Measurements from ENCODE around the gene SLC25A22. TPM values are rescaled to one million over a fixed set of nuclear protein-coding genes. Genes with fewer than 3 reads are reported as not detected.

Gene SLC25A22
- total and polyA plus RNA-seq, 4 experiments from 2014 or later: 9.4 to 24.1 (median 18.7) TPM

DNA sequence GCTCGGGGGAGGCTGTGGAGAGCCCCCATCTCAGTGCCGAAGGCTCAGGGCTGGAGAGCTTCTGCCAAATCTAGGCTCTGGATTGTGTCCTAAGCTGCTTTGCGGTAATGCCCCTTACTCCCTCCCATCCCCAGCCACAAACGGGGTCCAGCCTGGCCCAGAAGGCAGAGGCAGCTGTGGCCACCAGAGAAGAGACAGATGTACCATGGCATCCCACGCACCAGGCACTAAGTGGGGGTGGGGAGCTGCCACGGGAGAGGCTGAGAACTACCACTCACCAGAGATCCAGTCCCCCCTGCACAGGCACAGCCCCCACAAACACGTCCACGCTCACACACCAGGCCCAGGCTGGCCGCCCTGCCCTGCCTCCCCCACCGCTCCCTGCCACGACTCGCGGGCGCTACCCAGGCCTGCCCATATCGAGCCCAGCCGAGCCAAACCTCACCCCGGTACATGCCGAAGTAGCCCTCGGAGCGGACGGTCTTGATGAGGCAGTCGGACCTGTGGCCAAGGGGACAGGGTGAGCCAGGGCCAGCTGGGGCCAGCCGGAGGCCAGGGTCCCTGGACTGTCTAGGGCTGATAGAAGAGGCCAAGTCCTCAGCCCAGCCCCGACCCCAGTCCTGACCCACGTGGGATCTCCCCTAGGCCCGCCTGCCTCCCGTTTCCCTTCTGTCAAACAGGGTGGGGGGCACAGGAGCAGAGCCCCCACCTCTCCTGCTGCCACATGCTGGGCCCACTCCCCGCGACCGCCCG, 3.9 kb downstream of the SLC25A22 start:
- no peak for DNase-seq
- Histone ChIP-seq H3K27ac (ENCODE audit: low read depth, low read length) (no peak overlapping the region), H3K36me3 (ENCODE audit: insufficient read depth, low read length) (peaks cover 12% of the 10 kb centered on the region), H3K27me3 (ENCODE audit: insufficient read depth, low read length) (peaks cover 4% of the 10 kb centered on the region), H3K9me3 (ENCODE audit: control insufficient read depth in 1 of 2, low read length in 2 of 2) (no peaks in the 10 kb centered on the region), H3K4me1 (ENCODE audit: insufficient read depth, low read length) (peaks cover 36% of the 10 kb centered on the region), H3K4me3 (ENCODE audit: low read length in 2 of 2) (no peak overlapping the region)
- H3K4me1 Mint-ChIP-seq: peaks cover 5 to 19% (median 10%) of the 10 kb centered on the region in 4 donors
- POLR2A ChIA-PET (ENCODE audit: partially characterized antibody): interaction anchor here (1.2 to 1.6 kb wide), 4 partner anchors 9 to 18 kb away, joined by 3 to 5 read pairs (median 4); partner anchors contain the start of gene RPLP2
- CTCF ChIA-PET (ENCODE audit: partially characterized antibody): no interaction called here
- H3K36me3 Mint-ChIP-seq: peaks cover 0 to 13% of the 10 kb centered on the region in 2 donors
- H3K4me3 Mint-ChIP-seq: peak overlapping the region in 4 of 8 donors; percentile 10 to 45 (median 37)
- intact Hi-C loops (cut with micrococcal nuclease): no loop called here
- peaks cover 0 to 1% (median 0%) of the 10 kb centered on the region in 8 donors for H3K9me3 Mint-ChIP-seq
- H3K27ac Mint-ChIP-seq: no peak overlapping the region
- H3K27me3 Mint-ChIP-seq: no peaks in the 10 kb centered on the region

DNA sequence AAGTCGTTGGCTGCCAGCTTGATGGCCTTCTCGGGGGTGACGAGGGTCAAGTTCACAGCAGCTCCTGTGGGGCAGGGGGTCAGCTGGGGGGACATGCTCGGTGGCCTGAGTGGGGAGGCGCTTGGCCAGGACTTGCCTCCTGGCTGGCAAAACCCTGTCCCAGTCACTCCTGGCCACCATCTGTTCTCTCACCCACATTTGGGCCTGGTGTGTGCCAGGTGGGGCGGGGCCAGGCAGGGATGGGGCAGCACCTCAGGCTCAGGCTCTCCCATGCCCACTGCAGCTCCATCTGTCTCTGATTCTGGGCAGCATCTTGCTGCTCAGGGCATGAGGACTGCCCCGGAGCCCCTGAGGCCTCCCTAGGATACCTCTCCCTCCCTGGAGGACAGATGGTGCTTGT, 4.5 kb downstream of the SLC25A22 start:
- no peak overlapping the region for H3K27ac ChIP-seq (ENCODE audit: low read depth, low read length)
- Mint-ChIP-seq H3K36me3 (peaks cover 0 to 13% of the 10 kb centered on the region in 2 donors), H3K4me3 (peak overlapping the region in 3 of 8 donors; percentile 9 to 50 (median 24)), H3K4me1 (peaks cover 5 to 19% (median 10%) of the 10 kb centered on the region in 4 donors), H3K27ac (no peak overlapping the region), H3K9me3 (peaks cover 0 to 1% (median 0%) of the 10 kb centered on the region in 8 donors), H3K27me3 (no peaks in the 10 kb centered on the region)
- H3K36me3 ChIP-seq (ENCODE audit: insufficient read depth, low read length): peaks cover 12% of the 10 kb centered on the region
- ChIA-PET POLR2A (ENCODE audit: partially characterized antibody) (interaction anchor here (1.2 to 1.6 kb wide), 4 partner anchors 10 to 18 kb away, joined by 3 to 5 read pairs (median 4); partner anchors contain the start of gene RPLP2), CTCF (ENCODE audit: partially characterized antibody) (interaction anchor here (1.5 kb wide), 1 partner anchor 10 kb away, joined by 6 read pairs; no protein-coding TSS in a partner anchor)
- H3K9me3 ChIP-seq (ENCODE audit: control insufficient read depth in 1 of 2, low read length in 2 of 2): no peaks in the 10 kb centered on the region
- peaks cover 34% of the 10 kb centered on the region for H3K4me1 ChIP-seq (ENCODE audit: insufficient read depth, low read length)
- peaks cover 4% of the 10 kb centered on the region for H3K27me3 ChIP-seq (ENCODE audit: insufficient read depth, low read length)
- DNase-seq: no peak
- intact Hi-C loops (cut with micrococcal nuclease): no loop called here
- H3K4me3 ChIP-seq (ENCODE audit: low read length in 2 of 2): no peak overlapping the region

DNA sequence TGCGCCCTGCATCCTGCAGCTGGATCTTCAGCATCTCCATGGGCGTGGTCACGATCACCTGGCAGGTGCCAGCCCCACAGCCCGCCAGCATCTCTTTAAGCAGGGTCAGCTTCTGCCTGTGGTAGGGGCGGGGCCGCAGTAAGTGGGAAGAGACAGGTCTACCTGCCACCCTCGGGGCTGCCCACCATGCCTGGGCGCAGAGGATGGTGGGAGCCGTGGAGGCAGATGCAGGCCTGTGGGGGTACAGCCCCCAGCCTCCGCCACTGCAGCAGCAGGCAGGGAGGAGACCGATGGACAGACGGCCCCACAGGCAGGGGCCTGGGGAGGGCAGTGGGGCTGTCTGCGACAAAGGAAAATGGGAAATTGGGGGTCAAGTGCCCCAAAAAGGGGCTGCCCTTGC, 5.2 kb downstream of the SLC25A22 start:
- no peaks in the 10 kb centered on the region for H3K9me3 ChIP-seq (ENCODE audit: control insufficient read depth in 1 of 2, low read length in 2 of 2)
- CTCF ChIA-PET (ENCODE audit: partially characterized antibody): interaction anchor here (1.5 kb wide), 1 partner anchor 10 kb away, joined by 6 read pairs; no protein-coding TSS in a partner anchor
- no peak overlapping the region for H3K27ac ChIP-seq (ENCODE audit: low read depth, low read length)
- no peak for DNase-seq
- H3K27ac Mint-ChIP-seq: no peak overlapping the region
- H3K36me3 Mint-ChIP-seq: peaks cover 0 to 13% of the 10 kb centered on the region in 2 donors
- peaks cover 32% of the 10 kb centered on the region for H3K4me1 ChIP-seq (ENCODE audit: insufficient read depth, low read length)
- peaks cover 4% of the 10 kb centered on the region for H3K27me3 ChIP-seq (ENCODE audit: insufficient read depth, low read length)
- H3K27me3 Mint-ChIP-seq: no peaks in the 10 kb centered on the region
- intact Hi-C loops (cut with micrococcal nuclease): no loop called here
- H3K9me3 Mint-ChIP-seq: peaks cover 0 to 1% (median 0%) of the 10 kb centered on the region in 8 donors
- H3K4me1 Mint-ChIP-seq: peaks cover 5 to 19% (median 10%) of the 10 kb centered on the region in 4 donors
- POLR2A ChIA-PET (ENCODE audit: partially characterized antibody): interaction anchor here (1.2 kb wide), 1 partner anchor 15 kb away, joined by 5 read pairs; no protein-coding TSS in a partner anchor
- peaks cover 12% of the 10 kb centered on the region for H3K36me3 ChIP-seq (ENCODE audit: insufficient read depth, low read length)
- H3K4me3 Mint-ChIP-seq: no peak overlapping the region
- H3K4me3 ChIP-seq (ENCODE audit: low read length in 2 of 2): no peak overlapping the region

DNA sequence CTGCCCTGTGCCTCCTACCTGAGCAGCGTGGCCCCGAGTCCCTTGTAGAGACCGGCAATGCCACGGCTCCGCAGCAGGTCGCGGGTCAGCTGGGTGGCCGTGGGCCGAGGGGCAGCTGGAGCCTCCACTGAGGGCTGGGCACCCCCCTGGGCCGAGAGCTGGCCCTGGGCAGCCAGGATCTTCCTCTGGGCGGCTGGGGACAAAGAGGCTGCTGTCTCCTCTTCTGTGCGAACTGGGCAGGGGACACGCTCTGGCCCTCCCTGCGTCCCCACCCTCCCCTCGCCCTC, 5.6 kb downstream of the SLC25A22 start:
- H3K4me3 Mint-ChIP-seq: no peak overlapping the region
- Histone ChIP-seq H3K27ac (ENCODE audit: low read depth, low read length) (no peak overlapping the region), H3K4me3 (ENCODE audit: low read length in 2 of 2) (no peak overlapping the region), H3K9me3 (ENCODE audit: control insufficient read depth in 1 of 2, low read length in 2 of 2) (no peaks in the 10 kb centered on the region), H3K4me1 (ENCODE audit: insufficient read depth, low read length) (peaks cover 32% of the 10 kb centered on the region), H3K36me3 (ENCODE audit: insufficient read depth, low read length) (peaks cover 12% of the 10 kb centered on the region), H3K27me3 (ENCODE audit: insufficient read depth, low read length) (peaks cover 4% of the 10 kb centered on the region)
- H3K36me3 Mint-ChIP-seq: peaks cover 0 to 13% of the 10 kb centered on the region in 2 donors
- ChIA-PET POLR2A (ENCODE audit: partially characterized antibody) (no interaction called here), CTCF (ENCODE audit: partially characterized antibody) (interaction anchor here (1.5 kb wide), 1 partner anchor 9 kb away, joined by 6 read pairs; no protein-coding TSS in a partner anchor)
- H3K27me3 Mint-ChIP-seq: no peaks in the 10 kb centered on the region
- intact Hi-C loops (cut with micrococcal nuclease): no loop called here
- no peak for DNase-seq
- peaks cover 0 to 1% (median 0%) of the 10 kb centered on the region in 8 donors for H3K9me3 Mint-ChIP-seq
- H3K27ac Mint-ChIP-seq: no peak overlapping the region
- peaks cover 5 to 18% (median 10%) of the 10 kb centered on the region in 4 donors for H3K4me1 Mint-ChIP-seq

DNA sequence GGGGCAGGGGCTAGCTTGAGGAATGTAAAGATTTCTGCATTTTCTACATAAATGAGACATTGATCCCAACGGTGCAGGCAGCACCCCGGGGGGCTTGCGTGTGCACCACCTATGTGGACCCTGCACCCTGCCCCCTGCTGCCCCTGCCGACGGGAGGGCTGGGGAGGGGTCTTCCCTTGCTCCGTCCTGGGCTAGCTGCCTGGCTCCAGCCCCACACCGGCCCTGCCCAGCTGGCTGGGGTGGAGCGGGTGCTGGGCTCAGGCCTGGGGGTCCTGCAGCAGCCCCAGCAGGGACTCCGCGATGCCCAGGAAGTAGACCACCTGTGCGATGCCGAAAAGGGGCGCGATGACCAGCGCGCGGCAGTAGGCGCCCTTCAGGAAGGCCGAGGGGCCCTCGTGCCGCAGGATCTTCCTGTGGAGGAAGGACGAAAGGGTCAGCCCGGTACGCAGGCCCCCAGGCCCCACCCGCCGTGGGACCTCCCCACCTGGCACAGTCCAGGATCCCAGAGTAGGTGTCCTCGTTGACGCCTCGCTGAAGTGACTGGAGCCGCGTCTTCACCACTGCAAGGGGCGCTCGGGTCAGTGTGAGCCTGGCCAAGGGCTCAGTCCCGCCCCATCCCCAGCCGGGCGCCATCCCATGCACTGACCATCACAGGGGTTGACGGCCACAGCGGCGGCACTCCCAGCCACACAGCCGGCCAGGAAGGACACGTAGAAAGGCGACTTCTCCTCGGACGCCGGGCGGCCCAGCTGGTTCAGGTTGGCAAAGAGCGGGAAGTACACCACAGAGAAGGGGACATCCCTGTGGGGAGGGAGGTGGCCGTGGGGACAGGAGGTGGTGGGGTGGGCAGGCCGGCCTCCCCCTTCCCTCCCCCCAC, 6.2 kb downstream of the SLC25A22 start:
- Histone ChIP-seq H3K4me1 (ENCODE audit: insufficient read depth, low read length) (peaks cover 27% of the 10 kb centered on the region), H3K27ac (ENCODE audit: low read depth, low read length) (no peak overlapping the region), H3K4me3 (ENCODE audit: low read length in 2 of 2) (no peak overlapping the region), H3K36me3 (ENCODE audit: insufficient read depth, low read length) (peaks cover 12% of the 10 kb centered on the region), H3K27me3 (ENCODE audit: insufficient read depth, low read length) (peaks cover 4% of the 10 kb centered on the region), H3K9me3 (ENCODE audit: control insufficient read depth in 1 of 2, low read length in 2 of 2) (no peaks in the 10 kb centered on the region)
- POLR2A ChIA-PET (ENCODE audit: partially characterized antibody): no interaction called here
- Mint-ChIP-seq H3K27ac (no peak overlapping the region), H3K9me3 (peaks cover 0 to 1% (median 0%) of the 10 kb centered on the region in 8 donors), H3K4me3 (no peak overlapping the region), H3K4me1 (peaks cover 2 to 12% (median 9%) of the 10 kb centered on the region in 4 donors), H3K27me3 (no peaks in the 10 kb centered on the region), H3K36me3 (peaks cover 0 to 9% of the 10 kb centered on the region in 2 donors)
- intact Hi-C loops (cut with micrococcal nuclease): no loop called here
- DNase-seq: no peak
- CTCF ChIA-PET (ENCODE audit: partially characterized antibody): interaction anchor here (1.5 kb wide), 1 partner anchor 9 kb away, joined by 6 read pairs; no protein-coding TSS in a partner anchor

DNA sequence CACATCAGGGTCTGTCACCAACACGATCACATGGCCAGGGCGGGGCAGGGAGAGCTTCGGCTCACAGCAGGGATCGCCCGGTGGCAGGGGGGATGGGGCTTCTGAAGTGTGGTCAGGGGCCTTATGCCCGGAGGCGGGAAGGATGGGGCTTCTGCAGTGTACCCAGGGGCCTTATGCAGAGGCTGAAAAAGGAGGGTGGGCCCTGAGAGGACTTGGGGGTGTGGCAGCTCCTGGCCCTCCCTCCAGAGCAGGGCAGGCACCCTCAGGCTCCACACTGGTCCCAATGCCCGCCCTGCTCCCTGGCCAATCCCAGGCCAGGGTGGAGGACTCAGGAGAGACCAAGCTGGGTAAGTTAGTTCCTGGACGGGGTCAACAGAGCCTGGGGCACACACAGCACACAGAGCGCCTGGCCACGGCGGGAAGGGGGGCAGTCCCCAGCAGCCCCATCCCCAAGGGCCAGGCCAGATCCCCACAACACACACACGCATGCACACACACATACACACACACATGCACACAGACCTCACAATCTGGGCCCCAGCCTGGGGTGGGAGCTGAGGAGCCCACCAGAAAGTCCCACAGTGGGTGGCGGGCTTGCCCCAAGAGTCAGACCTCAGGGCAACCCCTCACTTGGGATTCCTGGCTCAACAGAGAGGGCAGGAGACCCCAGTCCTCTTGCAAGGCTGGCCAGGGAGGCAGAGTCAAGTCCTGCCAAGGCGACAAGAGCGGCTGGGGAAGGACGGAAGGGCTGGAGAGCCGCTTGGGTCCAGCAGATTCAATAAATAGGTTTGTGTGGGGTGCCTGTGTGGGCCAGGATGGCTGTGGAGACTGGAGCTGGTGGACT, 7.1 kb downstream of the SLC25A22 start:
- intact Hi-C loops (cut with micrococcal nuclease): no loop called here
- no peak overlapping the region for H3K27ac Mint-ChIP-seq

More for the DNA sequence above, 7.1 kb downstream of the SLC25A22 start:
- POLR2A ChIA-PET (ENCODE audit: partially characterized antibody): interaction anchor here (1.5 kb wide), 1 partner anchor 13 kb away, joined by 4 read pairs; no protein-coding TSS in a partner anchor
- CTCF ChIA-PET (ENCODE audit: partially characterized antibody): no interaction called here
- Mint-ChIP-seq H3K27me3 (no peaks in the 10 kb centered on the region), H3K4me1 (peaks cover 2 to 5% (median 3%) of the 10 kb centered on the region in 4 donors), H3K9me3 (peaks cover 0 to 1% (median 0%) of the 10 kb centered on the region in 8 donors), H3K36me3 (peaks cover 0 to 6% of the 10 kb centered on the region in 2 donors), H3K4me3 (peak overlapping the region in 1 of 8 donors; percentile 25)
- no peak for DNase-seq
- H3K4me1 ChIP-seq (ENCODE audit: insufficient read depth, low read length): peaks cover 20% of the 10 kb centered on the region
- no peak overlapping the region for H3K27ac ChIP-seq (ENCODE audit: low read depth, low read length)
- H3K27me3 ChIP-seq (ENCODE audit: insufficient read depth, low read length): peaks cover 4% of the 10 kb centered on the region
- H3K4me3 ChIP-seq (ENCODE audit: low read length in 2 of 2): no peak overlapping the region
- no peaks in the 10 kb centered on the region for H3K9me3 ChIP-seq (ENCODE audit: control insufficient read depth in 1 of 2, low read length in 2 of 2)
- H3K36me3 ChIP-seq (ENCODE audit: insufficient read depth, low read length): peaks cover 12% of the 10 kb centered on the region

All from CD4-positive, alpha-beta memory T cell (primary cell).